GM21447 (cell line): Measurements from ENCODE around the gene GPR21.

ENCODE experiments used
- ATAC-seq: cut with Tn5 transposase; IDR thresholded peaks from one replicate; pipeline ENCODE4 v1.9.1; 2021; ENCODE audit not compliant: unreplicated experiment

Gene GPR21

GRCh38 chr9:123033864-123034601, 566 bp downstream of the GPR21 start:
- ATAC-seq, result no peak

GRCh38 chr9:123034881-123035510, 1.5 kb downstream of the GPR21 start:
- no peak for ATAC-seq

- ATAC-seq, result no peak
Measured at GRCh38 chr9:123035791-123036190, 2.3 kb downstream of the GPR21 start.

- ATAC-seq, result no peak
Measured at GRCh38 chr9:123036893-123037545, 3.6 kb downstream of the GPR21 start.

- no peak for ATAC-seq
Measured at GRCh38 chr9:123039617-123040219, 6.3 kb downstream of the GPR21 start.

GRCh38 chr9:123040801-123041200, 7.3 kb downstream of the GPR21 start:
- ATAC-seq, result no peak

- ATAC-seq, result no peak
Measured at GRCh38 chr9:123041489-123041888, 8.0 kb downstream of the GPR21 start.

- no peak for ATAC-seq
Measured at GRCh38 chr9:123043081-123043939, 9.8 kb downstream of the GPR21 start.

- no peak for ATAC-seq
Measured at GRCh38 chr9:123044586-123044985, 11.1 kb downstream of the GPR21 start.

- no peak for ATAC-seq
Measured at GRCh38 chr9:123046406-123047195, 13.1 kb downstream of the GPR21 start.

GRCh38 chr9:123048748-123049147, 15.3 kb downstream of the GPR21 start:
- ATAC-seq, result no peak

GRCh38 chr9:123049589-123050222, 16.2 kb downstream of the GPR21 start:
- no peak for ATAC-seq

- no peak for ATAC-seq
Measured at GRCh38 chr9:123053046-123053445, 19.6 kb downstream of the GPR21 start.

- no peak for ATAC-seq
Measured at GRCh38 chr9:123053711-123054110, 20.2 kb downstream of the GPR21 start.

GRCh38 chr9:123058834-123059233, 25.4 kb downstream of the GPR21 start:
- no peak for ATAC-seq

GRCh38 chr9:123059472-123060220, 26.2 kb downstream of the GPR21 start:
- ATAC-seq, result no peak

- ATAC-seq, result no peak
Measured at GRCh38 chr9:123061216-123061615, 27.7 kb downstream of the GPR21 start.

- ATAC-seq, result no peak
Measured at GRCh38 chr9:123062351-123063176, 29.1 kb downstream of the GPR21 start.
